Osteoblast (primary cell): ENCODE measurements around the gene COL23A1. TPM values are rescaled to one million over a fixed set of nuclear protein-coding genes. Genes with fewer than 3 reads are reported as not detected.

Source experiments
- DNase-seq: peaks from one replicate; pipeline ENCODE4 v3.0.0; 2011; ENCODE audit warnings: low spot score, mixed read lengths; ENCODE audit not compliant: insufficient read length; ENCODE audit errors: missing footprints
- H2AFZ ChIP-seq: 2 replicates; pipeline ENCODE4 v1.6.0; 2011; ENCODE audit warnings: mild to moderate bottlenecking, low read length
- H3K27ac ChIP-seq: 2 replicates; pipeline ENCODE4 v1.5.1; 2011; ENCODE audit warnings: mild to moderate bottlenecking, low read depth, low read length, moderate library complexity
- H3K27me3 ChIP-seq: 2 replicates; pipeline ENCODE4 v1.6.0; 2012; ENCODE audit warnings: mild to moderate bottlenecking, control low read depth, inconsistent platforms, low read length, moderate library complexity; ENCODE audit not compliant: insufficient read depth
- H3K36me3 ChIP-seq: 2 replicates; pipeline ENCODE4 v1.5.1; 2011; ENCODE audit warnings: mild to moderate bottlenecking, low read length, control low read depth, moderate library complexity; ENCODE audit not compliant: insufficient read depth
- H3K4me1 ChIP-seq: 2 replicates; pipeline ENCODE4 v1.5.1; 2011; ENCODE audit warnings: mild to moderate bottlenecking, low read length, control low read depth, moderate library complexity; ENCODE audit not compliant: insufficient read depth
- H3K4me2 ChIP-seq: 2 replicates; pipeline ENCODE4 v1.6.0; 2011; ENCODE audit warnings: mild to moderate bottlenecking, low read length; ENCODE audit not compliant: insufficient read depth
- H3K4me3 ChIP-seq: fragments of 200-600 bp; sonication (generic); 3 replicates; pipeline ENCODE4 v1.5.1; 2012; ENCODE audit warnings: mild to moderate bottlenecking, low read length, inconsistent platforms; ENCODE audit not compliant: insufficient read depth
- H3K79me2 ChIP-seq: 2 replicates; pipeline ENCODE4 v1.6.0; 2012; ENCODE audit warnings: mild to moderate bottlenecking, low read length, control low read depth, inconsistent platforms; ENCODE audit not compliant: insufficient read depth
- H3K9me3 ChIP-seq: 2 replicates; pipeline ENCODE4 v1.5.1; 2011; ENCODE audit warnings: low read depth, low read length, control low read depth
- H4K20me1 ChIP-seq: 2 replicates; pipeline ENCODE4 v1.6.0; 2012; ENCODE audit warnings: mild to moderate bottlenecking, low read length, control low read depth; ENCODE audit not compliant: insufficient read depth
- total RNA-seq: library from RNA; depleted of rRNA; stranded (reverse); fragments of >200 nt; gene quantifications from 2 replicates; pipeline ENCODE4 v1.2.3, GENCODE V29; 2012
- TF ChIP-seq, protein P1 (sequence below): IDR thresholded peaks from 2 replicates; pipeline ENCODE4 v1.5.1; 2011; ENCODE audit warnings: mild to moderate bottlenecking, low read depth, low read length, moderate library complexity; ENCODE audit errors: extremely low read depth

COL23A1 gene
- total RNA-seq, 1 donor, result under 0.01 TPM

GRCh38 chr5:178577376-178577839, 12.8 kb downstream of the COL23A1 start:
- Histone ChIP-seq H2AFZ (no peak overlapping the region), H3K4me1 (no peaks in the 10 kb centered on the region), H3K4me3 (no peak overlapping the region), H3K27me3 (peaks cover 8% of the 10 kb centered on the region), H3K9me3 (peaks cover 3% of the 10 kb centered on the region), H4K20me1 (no peaks in the 10 kb centered on the region), H3K36me3 (no peaks in the 10 kb centered on the region), H3K4me2 (no peak overlapping the region), H3K79me2 (no peaks in the 10 kb centered on the region), H3K27ac (no peak overlapping the region)
- DNase-seq, result no peak
- TF ChIP-seq, protein P1, sequence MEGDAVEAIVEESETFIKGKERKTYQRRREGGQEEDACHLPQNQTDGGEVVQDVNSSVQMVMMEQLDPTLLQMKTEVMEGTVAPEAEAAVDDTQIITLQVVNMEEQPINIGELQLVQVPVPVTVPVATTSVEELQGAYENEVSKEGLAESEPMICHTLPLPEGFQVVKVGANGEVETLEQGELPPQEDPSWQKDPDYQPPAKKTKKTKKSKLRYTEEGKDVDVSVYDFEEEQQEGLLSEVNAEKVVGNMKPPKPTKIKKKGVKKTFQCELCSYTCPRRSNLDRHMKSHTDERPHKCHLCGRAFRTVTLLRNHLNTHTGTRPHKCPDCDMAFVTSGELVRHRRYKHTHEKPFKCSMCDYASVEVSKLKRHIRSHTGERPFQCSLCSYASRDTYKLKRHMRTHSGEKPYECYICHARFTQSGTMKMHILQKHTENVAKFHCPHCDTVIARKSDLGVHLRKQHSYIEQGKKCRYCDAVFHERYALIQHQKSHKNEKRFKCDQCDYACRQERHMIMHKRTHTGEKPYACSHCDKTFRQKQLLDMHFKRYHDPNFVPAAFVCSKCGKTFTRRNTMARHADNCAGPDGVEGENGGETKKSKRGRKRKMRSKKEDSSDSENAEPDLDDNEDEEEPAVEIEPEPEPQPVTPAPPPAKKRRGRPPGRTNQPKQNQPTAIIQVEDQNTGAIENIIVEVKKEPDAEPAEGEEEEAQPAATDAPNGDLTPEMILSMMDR, result no peak

DNA sequence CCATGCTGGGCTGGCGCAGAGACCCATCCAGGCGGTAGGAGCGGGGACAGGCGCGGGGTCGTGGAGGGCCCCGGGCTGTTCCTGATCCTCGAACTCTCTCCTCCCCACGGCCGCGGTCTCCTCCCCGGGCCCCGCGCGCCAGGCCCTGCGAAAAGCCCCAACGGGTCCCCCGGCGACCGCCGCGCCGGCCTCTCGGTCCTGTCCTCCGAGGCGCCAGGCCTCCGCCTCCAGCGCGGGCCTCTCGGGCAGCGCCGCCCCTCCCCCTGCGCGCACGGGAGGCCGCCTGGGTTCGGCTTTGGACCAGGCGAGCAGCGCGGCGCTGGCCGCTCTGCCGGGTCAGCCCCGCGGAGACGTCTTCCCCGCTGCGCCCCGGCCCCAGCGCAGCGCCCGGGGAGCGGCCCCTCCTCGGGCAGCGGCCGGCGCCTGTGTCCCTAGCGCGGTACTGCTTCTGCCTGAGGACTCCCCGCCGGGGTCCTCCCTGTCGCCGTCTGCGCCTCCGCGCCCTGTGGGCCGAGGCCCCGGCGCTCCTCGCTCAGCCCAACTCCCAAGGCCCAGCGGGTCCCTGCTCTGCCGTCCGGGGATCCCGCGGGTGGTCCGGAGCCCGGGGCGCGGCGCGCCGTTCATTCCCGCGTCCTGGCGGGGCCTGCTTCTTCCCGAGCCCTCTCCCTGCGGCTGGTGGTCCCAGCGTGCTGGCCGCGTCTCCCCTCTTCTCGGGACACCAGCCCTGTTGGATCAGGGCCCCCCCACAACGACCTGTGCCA, 13.4 kb downstream of the COL23A1 start:
- Histone ChIP-seq H3K36me3 (no peaks in the 10 kb centered on the region), H3K27me3 (peaks cover 8% of the 10 kb centered on the region), H3K9me3 (peaks cover 3% of the 10 kb centered on the region), H3K4me2 (no peak overlapping the region), H2AFZ (no peak overlapping the region), H4K20me1 (no peaks in the 10 kb centered on the region), H3K4me1 (no peaks in the 10 kb centered on the region), H3K4me3 (no peak overlapping the region), H3K27ac (no peak overlapping the region), H3K79me2 (no peaks in the 10 kb centered on the region)
- TF ChIP-seq, protein P1, result no peak
- no peak for DNase-seq

GRCh38 chr5:178573216-178573615, 17.0 kb downstream of the COL23A1 start:
- H3K27ac ChIP-seq, result no peak overlapping the region
- no peak overlapping the region for H3K4me2 ChIP-seq
- H3K4me1 ChIP-seq, result no peaks in the 10 kb centered on the region
- DNase-seq, result no peak
- TF ChIP-seq, protein P1, result no peak
- H4K20me1 ChIP-seq, result no peaks in the 10 kb centered on the region
- H3K36me3 ChIP-seq, result no peaks in the 10 kb centered on the region
- H3K4me3 ChIP-seq, result no peak overlapping the region
- peaks cover 3% of the 10 kb centered on the region for H3K9me3 ChIP-seq
- H3K79me2 ChIP-seq, result no peaks in the 10 kb centered on the region
- peaks cover 8% of the 10 kb centered on the region for H3K27me3 ChIP-seq
- no peak overlapping the region for H2AFZ ChIP-seq

DNA sequence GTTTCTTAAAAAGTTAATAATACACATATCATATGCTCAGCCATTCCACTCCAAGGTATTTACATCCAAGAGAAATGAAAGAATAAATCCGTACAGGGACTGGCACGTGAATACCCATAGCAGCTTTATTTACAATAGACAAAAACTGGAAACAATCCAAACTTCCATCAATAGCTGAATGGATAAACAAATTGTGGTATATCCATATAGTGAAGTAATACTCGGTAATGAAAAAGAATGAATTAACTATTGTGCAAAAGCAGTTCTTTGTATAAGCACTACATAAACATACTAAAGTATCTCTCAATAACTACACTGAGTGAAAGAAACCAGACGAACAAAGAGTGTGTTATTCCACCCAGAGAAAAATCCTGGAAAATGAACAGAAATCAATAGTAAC, 17.6 kb downstream of the COL23A1 start:
- Histone ChIP-seq H4K20me1 (no peaks in the 10 kb centered on the region), H2AFZ (no peak overlapping the region), H3K36me3 (no peaks in the 10 kb centered on the region), H3K4me2 (no peak overlapping the region), H3K4me3 (no peak overlapping the region), H3K4me1 (no peaks in the 10 kb centered on the region), H3K27ac (no peak overlapping the region), H3K9me3 (no peaks in the 10 kb centered on the region), H3K27me3 (peaks cover 8% of the 10 kb centered on the region), H3K79me2 (no peaks in the 10 kb centered on the region)
- TF ChIP-seq, protein P1, result no peak
- DNase-seq, result no peak
